HepG2 (cell line): ENCODE results near the gene RAPGEF2. TPM values are rescaled to one million over a fixed set of nuclear protein-coding genes. Genes with fewer than 3 reads are reported as not detected.
"Not testable (repeated sequence)": the region's sequence is repeated elsewhere in the genome, so short reads cannot be mapped to it uniquely, and the experiment has no call there.

Experiments
- ATAC-seq: fragments of 200-7000 bp; cut with Tn5 transposase; 3 replicates; pipeline ENCODE4 v1.9.1; 2020; ENCODE audit warnings: mild to moderate bottlenecking, moderate library complexity
- BruUV-seq: library from RNA; stranded (reverse); fragments of 400-500 nt; replicated peaks from 2 replicates; lab custom pipeline; 2021; lab: Mats Ljungman, UMichigan
- CTCF ChIA-PET: fragments of 300-600 bp; formaldehyde crosslinking; extraction: SDS; loops from one replicate; lab custom pipeline; 2021; ENCODE audit warnings: low total read pairs, inconsistent platforms, low intra/inter-chr PET ratio; lab: Yijun Ruan, JAX
- POLR2A ChIA-PET: fragments of 350-600 bp; sonication (Branson Sonifier 250); formaldehyde crosslinking; loops from one replicate; lab custom pipeline; 2020; ENCODE audit warnings: antibody characterized with exemption, inconsistent platforms; lab: Yijun Ruan, JAX
- DNase-seq: peaks from one replicate; pipeline ENCODE4 v3.0.0-alpha.2; 2015; ENCODE audit warnings: low spot score
- FAIRE-seq: peaks from 3 replicates; lab custom pipeline; 2011; peaks lifted over from hg19 to GRCh38; lab: Jason Lieb, UNC
- H2AFZ ChIP-seq: one replicate; pipeline ENCODE4 v1.6.1; 2011; ENCODE audit warnings: low read length, inconsistent platforms
- H3K27ac ChIP-seq: fragments of 300-600 bp; 3 replicates; pipeline ENCODE4 v1.8.0; 2011; ENCODE audit warnings: mixed run types, mild to moderate bottlenecking, mixed read lengths, low read length, inconsistent platforms; ENCODE audit not compliant: insufficient read depth; ENCODE audit errors: extremely low read length
- H3K27me3 ChIP-seq, 2 experiments: fragments of 200-600 bp in 1 of 2; 2 replicates in 1 of 2; 3 replicates in 1 of 2; pipeline versions ENCODE4 v1.6.0 to v1.8.0; 2011; ENCODE audit warnings: low read length in 2 of 2, mild to moderate bottlenecking in 2 of 2, moderate library complexity in 2 of 2, inconsistent platforms in 1 of 2; ENCODE audit not compliant: insufficient read depth in 2 of 2, control insufficient read depth in 1 of 2
- H3K36me3 ChIP-seq, 2 experiments: fragments of 200-600 bp in 1 of 2; replicated peaks in 1 of 2; 2 replicates in 1 of 2; 3 replicates in 1 of 2; pipeline versions ENCODE4 v1.5.1 to v1.8.0; 2011; ENCODE audit warnings: low read length in 2 of 2, inconsistent platforms in 1 of 2; ENCODE audit not compliant: insufficient read depth in 2 of 2, control insufficient read depth in 1 of 2
- H3K4me1 ChIP-seq: 2 replicates; pipeline ENCODE4 v1.5.1; 2012; ENCODE audit warnings: low read length, inconsistent platforms; ENCODE audit not compliant: insufficient read depth
- H3K4me2 ChIP-seq: 2 replicates; pipeline ENCODE4 v1.6.0; 2011; ENCODE audit warnings: low read depth, low read length, inconsistent platforms
- H3K4me3 ChIP-seq, 3 experiments: fragments of 200-600 bp in 1 of 3; sonication (generic), shearing (Covaris generic) in 1 of 3; replicated peaks in 1 of 3; 2 replicates each; pipeline ENCODE4 v1.5.1; 2011 to 2016; ENCODE audit warnings: low read length in 3 of 3, inconsistent platforms in 2 of 3, low read depth in 2 of 3, mild to moderate bottlenecking in 2 of 3, control low read depth in 1 of 3, mixed read lengths in 1 of 3; ENCODE audit not compliant: insufficient read depth in 1 of 3
- H3K79me2 ChIP-seq: one replicate; pipeline ENCODE4 v1.6.1; 2011; ENCODE audit warnings: low read length, inconsistent platforms; ENCODE audit not compliant: insufficient read depth
- H3K9ac ChIP-seq: 2 replicates; pipeline ENCODE4 v1.6.0; 2011; ENCODE audit warnings: mild to moderate bottlenecking, low read depth, low read length, inconsistent platforms; ENCODE audit not compliant: insufficient read depth
- H3K9me3 ChIP-seq: 2 replicates; pipeline ENCODE4 v1.5.1; 2012; ENCODE audit warnings: mild to moderate bottlenecking, low read length
- H4K20me1 ChIP-seq: 2 replicates; pipeline ENCODE4 v1.6.0; 2011; ENCODE audit warnings: inconsistent platforms, mild to moderate bottlenecking, low read length, moderate library complexity; ENCODE audit not compliant: insufficient read depth
- POGZ ChIP-seq: sonication (generic); formaldehyde crosslinking; IDR thresholded peaks from 2 replicates; pipeline ENCODE4 v1.4.0; 2020; ENCODE audit warnings: mild to moderate bottlenecking, missing genetic modification reagents
- RAD21 ChIP-seq: fragments of 450-650 bp; formaldehyde crosslinking; IDR thresholded peaks from 2 replicates; pipeline ENCODE4 v1.5.0; 2020; ENCODE audit warnings: mild to moderate bottlenecking
- RFX5 ChIP-seq: IDR thresholded peaks from 2 replicates; pipeline ENCODE4 v1.6.1; 2011; ENCODE audit warnings: low read depth, low read length, improper control_type of control experiment
- STAG1 ChIP-seq: sonication (generic); formaldehyde crosslinking; IDR thresholded peaks from 2 replicates; pipeline ENCODE4 v1.4.0; 2020; ENCODE audit warnings: missing genetic modification reagents
- YY1 ChIP-seq: IDR thresholded peaks from 2 replicates; pipeline ENCODE4 v1.6.1; 2011; ENCODE audit warnings: low read length, low read depth, moderate library complexity, mild to moderate bottlenecking; ENCODE audit not compliant: insufficient read depth, insufficient replicate concordance
- ZMYM4 ChIP-seq: sonication (generic); formaldehyde crosslinking; IDR thresholded peaks from 2 replicates; pipeline ENCODE4 v1.8.1; 2023; ENCODE audit warnings: mild to moderate bottlenecking, missing genetic modification reagents
- ZNF598 ChIP-seq: sonication (generic); formaldehyde crosslinking; IDR thresholded peaks from 2 replicates; pipeline ENCODE4 v1.5.1; 2020; ENCODE audit warnings: mild to moderate bottlenecking, missing genetic modification reagents, borderline replicate concordance
- WGBS: methylation state at CpG from one replicate; pipeline ENCODE4 v1.1.6; 2017; ENCODE audit warnings: low lambda C conversion rate; 5-methylcytosine and 5-hydroxymethylcytosine counted together
- in situ Hi-C: cut with HindIII; loops from 2 replicates; pipeline ENCODE4 v1.10.0; 2017; ENCODE audit warnings: low pct_unique_long_range_greater_than_20kb; ENCODE audit not compliant: extremely low pct_ligation_motif_present
- intact Hi-C: fragments of 100-400 bp; cut with micrococcal nuclease; formaldehyde crosslinking; loops from one replicate; pipeline ENCODE4 v1.10.0; 2022; ENCODE audit not compliant: unreplicated experiment
- polyA plus RNA-seq, 8 experiments: library from polyadenylated mRNA; depleted of rRNA in 3 of 8; stranded (reverse) in 7 of 8; unstranded in 1 of 8; fragments of >200 nt; fragmentation: Illumina TruSeq in 4 of 8; extraction: Trizol in 4 of 8; gene quantifications; 2 replicates each; pipeline versions ENCODE4 v1.2.1 to v1.2.3, GENCODE V29; 2011 to 2016; ENCODE audit warnings: low read depth in 4 of 8, missing spikeins in 1 of 8, mixed read lengths in 1 of 8; ENCODE audit not compliant: insufficient read depth in 1 of 8
- total RNA-seq, 5 experiments: library from RNA; depleted of rRNA; stranded (reverse); fragments of >200 nt; fragmentation: Illumina TruSeq; extraction: Trizol; gene quantifications; 2 replicates each; pipeline ENCODE4 v1.2.3, GENCODE V29; 2016; ENCODE audit warnings: low read depth in 1 of 5
- TF ChIP-seq, protein P1 (sequence below): sonication (generic); formaldehyde crosslinking; IDR thresholded peaks from 2 replicates; pipeline ENCODE4 v1.4.0; 2020; ENCODE audit warnings: missing genetic modification reagents, borderline replicate concordance
- TF ChIP-seq, protein P2 (sequence below): IDR thresholded peaks from 2 replicates; pipeline ENCODE4 v1.4.0; 2020; ENCODE audit warnings: mild to moderate bottlenecking, missing genetic modification reagents
- TF ChIP-seq, protein P3 (sequence below): sonication (generic); formaldehyde crosslinking; IDR thresholded peaks from 2 replicates; pipeline ENCODE4 v1.5.0; 2020; ENCODE audit warnings: mild to moderate bottlenecking, missing genetic modification reagents, moderate library complexity
- TF ChIP-seq, protein P4 (sequence below): sonication (generic); formaldehyde crosslinking; IDR thresholded peaks from 2 replicates; pipeline ENCODE4 v1.5.1; 2020; ENCODE audit warnings: mild to moderate bottlenecking, missing genetic modification reagents, moderate library complexity

Gene RAPGEF2
- total and polyA plus RNA-seq, 2 of the 13 experiments (the other 11 are each of a cell fraction or from before 2014, with no cell fraction given), result 19.2 to 23.0 TPM

DNA sequence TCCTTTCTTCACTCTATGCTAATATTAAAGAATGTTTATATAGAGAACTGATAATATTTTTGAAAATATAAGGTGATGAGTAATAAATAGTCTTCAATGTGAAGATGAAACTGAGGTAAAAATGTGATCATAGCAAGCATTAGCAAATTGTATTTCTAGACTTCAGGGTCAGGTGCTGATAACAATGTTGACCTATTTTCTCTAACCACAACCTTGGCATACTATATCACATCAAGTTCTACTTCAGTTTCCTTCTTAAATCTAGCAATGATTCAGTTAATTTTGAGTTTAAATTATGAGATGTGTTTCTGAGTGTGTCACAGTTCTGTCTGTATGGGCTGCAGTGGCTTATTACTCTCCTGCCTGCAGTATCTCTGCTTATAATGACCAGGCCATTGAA, 209.4 kb downstream of the RAPGEF2 start (continued):
- TF ChIP-seq, protein P1, sequence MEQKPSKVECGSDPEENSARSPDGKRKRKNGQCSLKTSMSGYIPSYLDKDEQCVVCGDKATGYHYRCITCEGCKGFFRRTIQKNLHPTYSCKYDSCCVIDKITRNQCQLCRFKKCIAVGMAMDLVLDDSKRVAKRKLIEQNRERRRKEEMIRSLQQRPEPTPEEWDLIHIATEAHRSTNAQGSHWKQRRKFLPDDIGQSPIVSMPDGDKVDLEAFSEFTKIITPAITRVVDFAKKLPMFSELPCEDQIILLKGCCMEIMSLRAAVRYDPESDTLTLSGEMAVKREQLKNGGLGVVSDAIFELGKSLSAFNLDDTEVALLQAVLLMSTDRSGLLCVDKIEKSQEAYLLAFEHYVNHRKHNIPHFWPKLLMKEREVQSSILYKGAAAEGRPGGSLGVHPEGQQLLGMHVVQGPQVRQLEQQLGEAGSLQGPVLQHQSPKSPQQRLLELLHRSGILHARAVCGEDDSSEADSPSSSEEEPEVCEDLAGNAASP, result no peak

DNA sequence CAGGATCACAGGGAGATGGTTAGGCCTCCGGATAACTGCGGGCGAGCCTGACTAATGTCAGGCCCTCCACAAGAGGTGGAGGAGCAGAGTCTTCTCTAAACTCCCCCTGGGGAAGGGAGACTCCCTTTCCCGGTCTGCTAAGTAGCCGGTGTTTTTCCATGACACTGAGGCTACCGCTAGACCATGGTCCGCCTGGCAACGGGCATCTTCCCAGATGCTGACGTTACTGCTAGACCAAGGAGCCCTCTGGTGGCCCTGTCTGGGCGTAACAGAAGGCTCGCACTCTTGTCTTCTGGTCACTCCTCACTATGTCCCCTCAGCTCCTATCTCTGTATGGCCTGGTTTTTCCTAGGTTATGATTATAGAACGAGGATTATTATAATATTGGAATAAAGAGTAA, 213.0 kb downstream of the RAPGEF2 start:
- in situ Hi-C loops, CTCF ChIA-PET, H3K79me2 ChIP-seq, POLR2A ChIA-PET, H3K4me1 ChIP-seq, FAIRE-seq, H3K27ac ChIP-seq, H3K27me3 ChIP-seq, ATAC-seq, H3K9ac ChIP-seq, H3K9me3 ChIP-seq, BruUV-seq, H3K4me2 ChIP-seq, H3K36me3 ChIP-seq, H3K4me3 ChIP-seq, H2AFZ ChIP-seq, H4K20me1 ChIP-seq: not testable (repeated sequence)
- intact Hi-C loops, result loop anchor here (5.0 to 10.0 kb wide), 3 partner anchors 69 to 461 kb away; no protein-coding TSS in a partner anchor
- WGBS, result 80% methylated on average over 5 of the region's 12 CpGs
- peak; percentile 18 for DNase-seq
- peak; percentile 69 for TF ChIP-seq STAG1 (CRISPR knock-in tag)
- TF ChIP-seq ZNF598 (CRISPR knock-in tag), result peak; percentile 43; the same call in 1 of the 2 replicates
- peak; percentile 61; the same call in 1 of the 2 replicates for TF ChIP-seq POGZ (CRISPR knock-in tag)
- TF ChIP-seq, protein P2, sequence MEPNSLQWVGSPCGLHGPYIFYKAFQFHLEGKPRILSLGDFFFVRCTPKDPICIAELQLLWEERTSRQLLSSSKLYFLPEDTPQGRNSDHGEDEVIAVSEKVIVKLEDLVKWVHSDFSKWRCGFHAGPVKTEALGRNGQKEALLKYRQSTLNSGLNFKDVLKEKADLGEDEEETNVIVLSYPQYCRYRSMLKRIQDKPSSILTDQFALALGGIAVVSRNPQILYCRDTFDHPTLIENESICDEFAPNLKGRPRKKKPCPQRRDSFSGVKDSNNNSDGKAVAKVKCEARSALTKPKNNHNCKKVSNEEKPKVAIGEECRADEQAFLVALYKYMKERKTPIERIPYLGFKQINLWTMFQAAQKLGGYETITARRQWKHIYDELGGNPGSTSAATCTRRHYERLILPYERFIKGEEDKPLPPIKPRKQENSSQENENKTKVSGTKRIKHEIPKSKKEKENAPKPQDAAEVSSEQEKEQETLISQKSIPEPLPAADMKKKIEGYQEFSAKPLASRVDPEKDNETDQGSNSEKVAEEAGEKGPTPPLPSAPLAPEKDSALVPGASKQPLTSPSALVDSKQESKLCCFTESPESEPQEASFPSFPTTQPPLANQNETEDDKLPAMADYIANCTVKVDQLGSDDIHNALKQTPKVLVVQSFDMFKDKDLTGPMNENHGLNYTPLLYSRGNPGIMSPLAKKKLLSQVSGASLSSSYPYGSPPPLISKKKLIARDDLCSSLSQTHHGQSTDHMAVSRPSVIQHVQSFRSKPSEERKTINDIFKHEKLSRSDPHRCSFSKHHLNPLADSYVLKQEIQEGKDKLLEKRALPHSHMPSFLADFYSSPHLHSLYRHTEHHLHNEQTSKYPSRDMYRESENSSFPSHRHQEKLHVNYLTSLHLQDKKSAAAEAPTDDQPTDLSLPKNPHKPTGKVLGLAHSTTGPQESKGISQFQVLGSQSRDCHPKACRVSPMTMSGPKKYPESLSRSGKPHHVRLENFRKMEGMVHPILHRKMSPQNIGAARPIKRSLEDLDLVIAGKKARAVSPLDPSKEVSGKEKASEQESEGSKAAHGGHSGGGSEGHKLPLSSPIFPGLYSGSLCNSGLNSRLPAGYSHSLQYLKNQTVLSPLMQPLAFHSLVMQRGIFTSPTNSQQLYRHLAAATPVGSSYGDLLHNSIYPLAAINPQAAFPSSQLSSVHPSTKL, result 0 out of 2 replicates have a peak, but pooled peaks have one; percentile 7
- peak; percentile 14 for TF ChIP-seq YY1
- TF ChIP-seq, protein P3, sequence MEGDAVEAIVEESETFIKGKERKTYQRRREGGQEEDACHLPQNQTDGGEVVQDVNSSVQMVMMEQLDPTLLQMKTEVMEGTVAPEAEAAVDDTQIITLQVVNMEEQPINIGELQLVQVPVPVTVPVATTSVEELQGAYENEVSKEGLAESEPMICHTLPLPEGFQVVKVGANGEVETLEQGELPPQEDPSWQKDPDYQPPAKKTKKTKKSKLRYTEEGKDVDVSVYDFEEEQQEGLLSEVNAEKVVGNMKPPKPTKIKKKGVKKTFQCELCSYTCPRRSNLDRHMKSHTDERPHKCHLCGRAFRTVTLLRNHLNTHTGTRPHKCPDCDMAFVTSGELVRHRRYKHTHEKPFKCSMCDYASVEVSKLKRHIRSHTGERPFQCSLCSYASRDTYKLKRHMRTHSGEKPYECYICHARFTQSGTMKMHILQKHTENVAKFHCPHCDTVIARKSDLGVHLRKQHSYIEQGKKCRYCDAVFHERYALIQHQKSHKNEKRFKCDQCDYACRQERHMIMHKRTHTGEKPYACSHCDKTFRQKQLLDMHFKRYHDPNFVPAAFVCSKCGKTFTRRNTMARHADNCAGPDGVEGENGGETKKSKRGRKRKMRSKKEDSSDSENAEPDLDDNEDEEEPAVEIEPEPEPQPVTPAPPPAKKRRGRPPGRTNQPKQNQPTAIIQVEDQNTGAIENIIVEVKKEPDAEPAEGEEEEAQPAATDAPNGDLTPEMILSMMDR (CRISPR knock-in tag), result peak; percentile 59
- peak; percentile 79 for TF ChIP-seq ZMYM4 (CRISPR knock-in tag)
- peak; percentile 76 for TF ChIP-seq RFX5
- peak; percentile 52 for TF ChIP-seq RAD21 (CRISPR knock-in tag)
- TF ChIP-seq, protein P4, sequence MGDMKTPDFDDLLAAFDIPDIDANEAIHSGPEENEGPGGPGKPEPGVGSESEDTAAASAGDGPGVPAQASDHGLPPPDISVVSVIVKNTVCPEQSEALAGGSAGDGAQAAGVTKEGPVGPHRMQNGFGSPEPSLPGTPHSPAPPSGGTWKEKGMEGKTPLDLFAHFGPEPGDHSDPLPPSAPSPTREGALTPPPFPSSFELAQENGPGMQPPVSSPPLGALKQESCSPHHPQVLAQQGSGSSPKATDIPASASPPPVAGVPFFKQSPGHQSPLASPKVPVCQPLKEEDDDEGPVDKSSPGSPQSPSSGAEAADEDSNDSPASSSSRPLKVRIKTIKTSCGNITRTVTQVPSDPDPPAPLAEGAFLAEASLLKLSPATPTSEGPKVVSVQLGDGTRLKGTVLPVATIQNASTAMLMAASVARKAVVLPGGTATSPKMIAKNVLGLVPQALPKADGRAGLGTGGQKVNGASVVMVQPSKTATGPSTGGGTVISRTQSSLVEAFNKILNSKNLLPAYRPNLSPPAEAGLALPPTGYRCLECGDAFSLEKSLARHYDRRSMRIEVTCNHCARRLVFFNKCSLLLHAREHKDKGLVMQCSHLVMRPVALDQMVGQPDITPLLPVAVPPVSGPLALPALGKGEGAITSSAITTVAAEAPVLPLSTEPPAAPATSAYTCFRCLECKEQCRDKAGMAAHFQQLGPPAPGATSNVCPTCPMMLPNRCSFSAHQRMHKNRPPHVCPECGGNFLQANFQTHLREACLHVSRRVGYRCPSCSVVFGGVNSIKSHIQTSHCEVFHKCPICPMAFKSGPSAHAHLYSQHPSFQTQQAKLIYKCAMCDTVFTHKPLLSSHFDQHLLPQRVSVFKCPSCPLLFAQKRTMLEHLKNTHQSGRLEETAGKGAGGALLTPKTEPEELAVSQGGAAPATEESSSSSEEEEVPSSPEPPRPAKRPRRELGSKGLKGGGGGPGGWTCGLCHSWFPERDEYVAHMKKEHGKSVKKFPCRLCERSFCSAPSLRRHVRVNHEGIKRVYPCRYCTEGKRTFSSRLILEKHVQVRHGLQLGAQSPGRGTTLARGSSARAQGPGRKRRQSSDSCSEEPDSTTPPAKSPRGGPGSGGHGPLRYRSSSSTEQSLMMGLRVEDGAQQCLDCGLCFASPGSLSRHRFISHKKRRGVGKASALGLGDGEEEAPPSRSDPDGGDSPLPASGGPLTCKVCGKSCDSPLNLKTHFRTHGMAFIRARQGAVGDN (CRISPR knock-in tag), result 0 out of 2 replicates have a peak, but pooled peaks have one; percentile 19
